Activated T-cell treated with anti-CD3 and anti-CD28 coated beads for 4 hours (primary cell): ENCODE data around the gene PCGF5.
"Not testable (repeated sequence)": the region's sequence is repeated elsewhere in the genome, so short reads cannot be mapped to it uniquely, and the experiment has no call there.

ENCODE experiments used
- DNase-seq: peaks from one replicate; pipeline ENCODE4 v3.0.0-alpha.2; 2020

PCGF5 gene

DNA sequence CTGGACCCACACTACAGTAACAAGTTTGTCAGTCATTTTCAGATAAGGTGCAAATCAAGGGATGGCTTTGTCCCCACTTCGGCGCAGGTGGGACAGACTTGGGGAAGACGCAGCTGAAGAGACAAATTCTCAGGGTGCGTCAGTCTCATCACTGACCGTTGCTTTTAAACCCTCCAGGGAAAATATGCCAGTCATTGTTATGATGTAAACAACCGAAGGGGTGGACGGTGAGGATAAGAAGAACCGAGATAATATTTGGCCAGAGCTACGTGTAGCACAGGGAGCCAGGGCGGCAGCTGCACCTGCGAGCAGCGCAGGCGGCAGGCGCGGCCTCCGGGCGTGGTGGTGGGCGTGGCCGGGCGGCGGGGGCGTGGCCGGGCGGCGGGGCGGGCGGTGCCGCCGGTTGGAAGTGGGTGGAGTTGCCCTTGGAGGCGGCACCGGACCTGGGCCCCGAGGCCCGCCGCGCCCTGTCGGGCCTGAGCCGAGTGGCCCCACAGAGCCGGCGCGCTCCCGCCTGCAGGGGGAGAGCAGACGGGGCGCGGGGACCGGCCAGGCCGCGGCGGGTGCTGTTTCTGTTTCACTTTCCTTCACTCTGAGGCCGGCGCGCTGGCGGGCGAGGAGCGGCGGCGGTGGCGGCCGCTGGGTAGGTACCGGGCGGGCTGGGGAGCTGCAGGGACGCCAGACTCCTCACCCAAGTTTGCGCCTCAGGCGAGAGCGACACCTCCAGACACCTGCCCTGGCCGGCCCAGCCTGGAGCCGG, at the start of gene PCGF5:
Gene PCGF5 (plus strand): TSS at position 470 of the 760 bp plus-strand sequence. CDS start 2,209 bp downstream, outside the sequence.
- peak; percentile 83 for DNase-seq

- no peak for DNase-seq
Measured at GRCh38 chr10:91171485-91171884, 49.0 kb upstream of the PCGF5 start.

DNA sequence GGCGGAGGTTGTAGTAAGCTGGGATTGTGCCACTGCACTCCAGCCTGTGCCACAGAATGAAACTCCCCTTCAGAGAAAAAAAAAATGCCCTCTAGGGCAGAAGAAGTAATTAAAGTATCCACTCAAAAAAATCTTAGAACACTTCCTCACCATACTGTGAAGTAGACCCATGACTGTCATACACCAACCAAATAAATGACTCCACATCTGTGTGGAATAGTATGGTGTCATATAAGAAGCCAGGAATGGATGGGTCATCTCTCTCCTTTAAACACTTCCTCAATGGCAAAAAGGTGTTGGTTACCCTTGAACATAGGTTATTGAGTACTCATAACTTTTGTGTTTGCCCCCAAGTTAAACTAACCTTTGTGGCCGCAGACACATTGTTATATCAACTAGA, 48.1 kb upstream of the PCGF5 start:
- DNase-seq = no peak

GRCh38 chr10:91185239-91185875, 35.1 kb upstream of the PCGF5 start:
- DNase-seq = no peak

DNA sequence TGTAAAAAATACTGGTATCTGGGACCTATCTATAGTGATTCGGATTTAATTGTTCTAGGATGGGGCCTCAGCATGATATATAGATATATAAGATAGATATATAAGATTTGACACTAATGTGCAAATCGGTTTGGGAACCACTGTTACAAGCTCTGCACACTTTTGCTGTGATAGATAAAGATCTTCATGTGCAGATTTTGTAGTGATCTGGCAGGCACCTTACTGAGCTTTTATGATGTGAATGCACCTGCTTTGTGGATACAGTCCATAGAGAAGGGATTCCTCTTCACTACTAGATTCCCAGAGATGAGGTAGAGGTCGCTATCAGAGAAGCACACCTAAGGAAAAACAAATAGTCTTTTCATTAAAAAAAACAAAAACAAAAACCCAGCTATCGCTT, 33.3 kb upstream of the PCGF5 start:
- DNase-seq = no peak

- not testable (repeated sequence) for DNase-seq
Measured at GRCh38 chr10:91188010-91188409, 32.5 kb upstream of the PCGF5 start.

DNA sequence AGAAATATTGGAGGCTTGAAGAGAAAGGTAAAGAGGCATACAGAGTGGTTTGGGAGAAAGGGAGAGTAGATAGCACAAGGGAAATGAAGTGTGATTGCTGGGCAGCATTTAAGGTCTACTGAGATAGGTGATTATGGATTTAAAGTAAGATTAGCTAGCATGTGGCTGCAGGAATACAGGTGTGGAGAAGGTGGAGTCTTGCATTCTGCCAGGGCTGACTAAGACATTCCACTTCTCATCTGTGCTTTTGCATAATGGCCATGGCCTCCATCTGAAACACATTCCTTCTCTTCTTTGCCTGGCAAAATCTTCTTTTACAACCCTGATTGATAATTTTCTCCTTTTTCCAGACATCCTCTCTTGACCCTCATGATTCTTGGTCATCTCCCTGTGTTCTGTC, 31.6 kb upstream of the PCGF5 start:
- no peak for DNase-seq

GRCh38 chr10:91190388-91190870, 30.0 kb upstream of the PCGF5 start:
- no peak for DNase-seq

GRCh38 chr10:91190876-91191583, 29.4 kb upstream of the PCGF5 start:
- DNase-seq = no peak

DNA sequence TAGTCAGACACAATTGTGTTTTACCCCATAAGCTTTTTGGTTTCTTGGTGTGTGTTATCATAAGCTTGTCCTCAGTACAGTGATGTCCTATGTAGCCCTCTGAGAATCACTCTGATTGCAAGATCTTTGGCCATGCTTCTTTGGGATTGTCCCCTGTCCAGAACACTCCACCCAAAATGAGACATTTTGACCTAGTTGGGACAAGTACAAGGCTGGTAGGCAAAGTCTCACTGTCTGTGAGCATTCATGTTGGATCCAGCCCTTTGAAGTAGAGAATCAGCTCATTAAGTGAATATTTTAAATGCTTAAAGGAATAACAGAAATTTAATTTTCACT, 28.9 kb upstream of the PCGF5 start:
- no peak for DNase-seq

- no peak for DNase-seq
Measured at GRCh38 chr10:91194497-91195179, 25.8 kb upstream of the PCGF5 start.

DNA sequence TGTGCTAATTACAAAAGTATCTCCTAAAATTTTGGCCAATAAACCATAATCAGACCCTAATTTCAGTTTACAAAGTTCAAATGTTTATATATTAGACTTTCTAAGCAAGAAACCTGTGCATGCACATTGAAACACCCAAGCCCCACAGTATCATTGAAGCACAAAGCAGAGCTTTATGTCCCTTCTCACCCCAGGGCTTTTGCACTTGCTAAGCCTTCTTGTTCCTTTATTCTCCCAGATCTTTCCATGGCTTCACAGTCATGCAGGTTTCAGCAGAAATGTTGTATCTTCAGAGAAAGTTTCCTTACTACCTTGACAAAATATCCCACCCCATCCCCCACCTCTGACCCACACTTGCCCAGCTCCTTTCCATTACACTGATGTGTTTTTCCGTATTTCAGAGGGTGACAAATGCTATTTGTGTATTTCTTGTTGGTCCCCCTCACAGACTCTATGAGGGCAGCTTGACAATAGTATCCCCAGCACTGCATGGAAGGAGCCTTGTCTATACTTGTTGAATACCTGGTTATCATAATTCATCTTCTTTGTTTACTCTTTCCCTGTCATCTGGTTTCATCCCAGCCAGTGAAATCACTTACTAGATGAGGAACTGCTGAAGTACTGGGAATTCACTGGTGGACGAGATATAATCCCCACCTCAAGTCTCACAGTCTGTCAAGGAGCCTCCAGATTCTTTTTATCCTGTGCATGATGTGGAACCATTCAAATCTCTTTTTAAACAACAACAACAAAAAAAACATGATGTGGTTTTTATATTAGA, 24.0 kb upstream of the PCGF5 start:
- no peak for DNase-seq

- DNase-seq = no peak
Measured at GRCh38 chr10:91197127-91197526, 23.3 kb upstream of the PCGF5 start.

DNA sequence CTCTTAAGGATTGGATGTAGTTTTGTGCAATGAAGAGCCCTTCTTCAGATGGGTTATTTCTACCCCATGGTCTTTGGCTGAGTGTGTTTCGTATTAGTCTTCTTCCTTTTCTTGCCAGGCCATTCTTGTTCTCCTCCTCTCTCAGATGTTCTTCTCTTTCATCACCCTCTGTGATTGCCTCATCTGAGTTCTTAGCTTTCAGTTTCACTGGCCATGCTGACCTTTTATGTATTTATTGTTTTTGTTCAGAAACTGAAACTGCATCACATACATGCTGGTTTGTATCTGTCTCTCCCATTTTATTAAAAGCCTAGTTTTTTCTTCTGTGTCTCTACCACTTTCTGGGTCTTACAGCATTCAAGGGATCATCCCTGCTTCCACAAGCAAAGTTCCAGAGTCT, 21.7 kb upstream of the PCGF5 start:
- DNase-seq = no peak

DNA sequence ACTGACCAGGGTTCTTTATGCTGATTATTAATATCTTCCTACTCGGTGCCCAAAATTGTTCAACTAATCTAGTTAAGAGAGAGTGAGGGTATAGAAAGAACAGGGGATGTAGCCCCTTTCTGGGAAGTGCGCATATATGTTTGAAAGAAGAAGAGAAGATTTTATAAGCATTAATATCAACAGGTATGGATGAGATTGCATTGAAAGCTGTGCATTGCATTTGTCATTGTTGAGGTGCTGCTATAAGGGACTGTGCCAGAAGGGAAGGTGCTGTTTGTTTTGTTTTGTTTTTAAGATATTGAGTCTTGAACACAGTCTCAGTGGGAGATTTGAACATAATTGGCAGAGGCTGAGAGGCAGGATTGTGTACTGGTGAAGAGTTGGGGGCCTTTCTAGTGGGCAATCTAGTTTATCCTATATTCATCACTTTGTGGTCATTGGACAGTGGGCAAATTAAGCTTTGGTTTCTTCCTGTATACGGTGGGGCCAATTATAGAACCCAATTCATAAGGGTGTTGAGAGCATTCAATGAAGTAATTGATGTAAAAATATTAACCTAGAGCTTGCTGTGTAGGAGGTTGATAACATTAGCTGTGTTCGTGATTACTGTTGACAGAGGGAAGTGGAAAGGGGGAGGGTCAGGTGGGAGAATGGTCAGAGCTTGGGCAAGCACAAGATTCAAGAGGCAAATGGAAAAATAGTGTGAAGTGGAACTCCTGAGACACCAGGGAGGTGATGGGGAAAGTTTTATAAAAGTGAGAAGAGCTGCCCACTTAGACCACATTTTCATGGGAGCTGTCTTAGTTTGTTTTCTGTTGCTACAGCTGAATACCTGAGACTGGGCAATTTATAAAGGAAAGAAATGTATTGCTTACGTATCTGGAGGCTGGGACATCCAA, 19.9 kb upstream of the PCGF5 start:
- DNase-seq = no peak

DNA sequence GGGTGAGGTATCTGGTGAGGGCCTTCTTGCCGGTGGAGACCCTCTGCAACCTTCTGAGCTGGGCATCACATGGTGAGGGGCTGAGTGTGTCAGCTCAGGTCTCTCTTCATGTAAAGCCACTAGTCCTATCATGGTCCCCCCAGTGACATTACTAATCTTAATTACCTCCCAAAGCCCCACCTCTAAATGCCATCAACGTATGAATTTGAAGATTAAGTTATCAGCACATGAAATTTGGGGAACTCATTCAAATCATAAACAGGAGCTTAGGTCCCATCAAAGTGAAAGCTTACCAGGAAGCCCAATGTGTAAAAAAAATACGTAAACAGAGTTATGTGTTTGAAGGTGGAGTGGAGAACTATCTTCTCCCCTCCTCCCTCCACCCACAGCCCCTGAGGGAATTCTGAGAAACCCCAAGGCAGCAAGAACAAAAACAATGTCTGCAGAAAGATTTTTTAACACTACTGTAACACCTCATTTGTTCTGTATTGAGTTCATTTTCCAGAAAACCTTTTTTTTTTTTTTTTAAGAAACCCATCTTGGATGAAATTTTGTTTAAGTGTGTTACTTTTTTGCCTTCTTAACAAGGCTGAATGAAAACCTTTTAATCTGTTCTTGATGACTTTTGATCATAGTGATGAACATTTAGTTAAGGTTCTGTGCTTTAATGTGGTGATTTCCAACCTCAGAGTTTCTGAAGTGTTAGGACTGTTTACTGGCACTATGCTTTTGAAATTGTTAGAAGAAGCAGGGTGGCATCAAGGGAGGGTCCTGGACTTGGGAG, 19.1 kb upstream of the PCGF5 start:
- DNase-seq = no peak

GRCh38 chr10:91206427-91206826, 14.0 kb upstream of the PCGF5 start:
- no peak for DNase-seq

GRCh38 chr10:91206837-91207474, 13.5 kb upstream of the PCGF5 start:
- no peak for DNase-seq

DNA sequence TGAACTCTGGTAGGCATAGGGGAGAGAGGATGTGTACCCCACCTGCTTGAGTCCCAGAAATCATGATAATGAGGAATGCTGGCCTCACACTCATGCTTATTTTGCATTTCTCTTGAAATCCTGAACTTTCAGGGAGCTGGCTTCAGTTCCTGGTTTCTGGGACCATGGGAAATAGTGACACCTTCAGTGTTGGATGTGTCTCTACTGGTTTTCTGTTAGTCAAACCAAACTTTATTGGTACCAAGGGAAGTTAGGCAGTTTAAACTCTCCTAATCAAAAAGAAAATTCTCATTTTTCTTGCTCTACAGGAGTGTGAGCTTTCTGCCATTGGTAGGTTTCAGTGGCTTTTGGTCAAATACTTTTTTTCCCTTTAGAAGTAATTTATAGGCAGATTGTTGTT, 11.8 kb upstream of the PCGF5 start:
- DNase-seq = no peak

DNA sequence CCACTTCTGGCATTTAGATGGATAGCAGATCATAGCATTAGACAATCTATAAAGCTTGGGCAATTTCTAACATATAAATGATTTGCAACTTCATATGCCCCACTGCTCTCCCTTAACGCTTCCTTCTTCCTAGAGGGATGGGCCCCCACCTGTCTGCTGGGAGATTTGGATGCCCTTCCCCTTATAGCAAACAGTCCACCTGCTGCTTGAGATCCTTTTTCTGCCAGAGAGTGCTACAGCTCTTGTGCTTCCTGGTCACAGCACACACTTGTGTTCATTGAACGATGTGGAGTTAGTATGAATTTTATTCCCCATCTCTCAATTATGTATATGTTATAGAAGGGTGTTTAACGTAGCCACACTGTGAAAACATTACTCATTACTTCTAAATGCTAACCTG, 10.4 kb upstream of the PCGF5 start:
- DNase-seq = no peak
